Measurements from ENCODE around the gene NPAS3.

GRCh38 chr14:33469898-33470297 lies 531.2 kb downstream of the NPAS3 start:
- TF ChIP-seq SP2 (IDR thresholded peaks at IDR 0.05; ENCODE audit: low read length) = no peak
- no peak for TF ChIP-seq RXRA (IDR thresholded peaks at IDR 0.05; ENCODE audit: insufficient read depth, low read depth, low read length)
- TF ChIP-seq, protein P1, sequence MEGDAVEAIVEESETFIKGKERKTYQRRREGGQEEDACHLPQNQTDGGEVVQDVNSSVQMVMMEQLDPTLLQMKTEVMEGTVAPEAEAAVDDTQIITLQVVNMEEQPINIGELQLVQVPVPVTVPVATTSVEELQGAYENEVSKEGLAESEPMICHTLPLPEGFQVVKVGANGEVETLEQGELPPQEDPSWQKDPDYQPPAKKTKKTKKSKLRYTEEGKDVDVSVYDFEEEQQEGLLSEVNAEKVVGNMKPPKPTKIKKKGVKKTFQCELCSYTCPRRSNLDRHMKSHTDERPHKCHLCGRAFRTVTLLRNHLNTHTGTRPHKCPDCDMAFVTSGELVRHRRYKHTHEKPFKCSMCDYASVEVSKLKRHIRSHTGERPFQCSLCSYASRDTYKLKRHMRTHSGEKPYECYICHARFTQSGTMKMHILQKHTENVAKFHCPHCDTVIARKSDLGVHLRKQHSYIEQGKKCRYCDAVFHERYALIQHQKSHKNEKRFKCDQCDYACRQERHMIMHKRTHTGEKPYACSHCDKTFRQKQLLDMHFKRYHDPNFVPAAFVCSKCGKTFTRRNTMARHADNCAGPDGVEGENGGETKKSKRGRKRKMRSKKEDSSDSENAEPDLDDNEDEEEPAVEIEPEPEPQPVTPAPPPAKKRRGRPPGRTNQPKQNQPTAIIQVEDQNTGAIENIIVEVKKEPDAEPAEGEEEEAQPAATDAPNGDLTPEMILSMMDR (IDR thresholded peaks at IDR 0.05; ENCODE audit: control extremely low read depth in 1 of 3, insufficient read depth in 1 of 3, low read depth in 1 of 3, low read length in 3 of 3) = no peak
- no peak for TF ChIP-seq POLR2A (IDR thresholded peaks at IDR 0.05; ENCODE audit: control extremely low read depth in 1 of 2, low read depth in 2 of 2, low read length in 2 of 2)
- TF ChIP-seq USF2 (IDR thresholded peaks at IDR 0.05; ENCODE audit: low read length) = no peak
- TF ChIP-seq YY1 (IDR thresholded peaks at IDR 0.05; ENCODE audit: low read depth, low read length) = no peak
- TF ChIP-seq CHD2 (IDR thresholded peaks at IDR 0.05; ENCODE audit: low read length) = no peak
- no peak for TF ChIP-seq TCF12 (IDR thresholded peaks at IDR 0.05; ENCODE audit: low read depth, low read length)
- TF ChIP-seq KDM4A (IDR thresholded peaks at IDR 0.05; ENCODE audit: low read depth, low read length, severe bottlenecking) = no peak
- TF ChIP-seq EP300 (IDR thresholded peaks at IDR 0.05; ENCODE audit: borderline replicate concordance in 1 of 2, low read depth in 2 of 2, low read length in 2 of 2) = no peak
- TF ChIP-seq, protein P2, sequence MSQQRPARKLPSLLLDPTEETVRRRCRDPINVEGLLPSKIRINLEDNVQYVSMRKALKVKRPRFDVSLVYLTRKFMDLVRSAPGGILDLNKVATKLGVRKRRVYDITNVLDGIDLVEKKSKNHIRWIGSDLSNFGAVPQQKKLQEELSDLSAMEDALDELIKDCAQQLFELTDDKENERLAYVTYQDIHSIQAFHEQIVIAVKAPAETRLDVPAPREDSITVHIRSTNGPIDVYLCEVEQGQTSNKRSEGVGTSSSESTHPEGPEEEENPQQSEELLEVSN (IDR thresholded peaks at IDR 0.05) = no peak

Data from H1 (cell line).